K562 (cell line): ENCODE data around the gene TOX2. TPM values are rescaled to one million over a fixed set of nuclear protein-coding genes. Genes with fewer than 3 reads are reported as not detected.

ENCODE experiments used
- ATAC-seq: fragments of 200-7000 bp; cut with Tn5 transposase; 3 replicates; pipeline ENCODE4 v1.9.1; 2020; ENCODE audit warnings: moderate library complexity
- BruUV-seq: library from RNA; stranded (reverse); fragments of 400-500 nt; replicated peaks from 2 replicates; lab custom pipeline; 2021; lab: Mats Ljungman, UMichigan
- CTCF ChIA-PET: fragments of 300-600 bp; formaldehyde crosslinking; extraction: SDS; loops from one replicate; lab custom pipeline; 2021; ENCODE audit warnings: low intra/inter-chr PET ratio; lab: Yijun Ruan, JAX
- POLR2A ChIA-PET: fragments of 300-600, 350-650 bp; sonication (Branson Sonifier 250); formaldehyde crosslinking; extraction: SDS; loops from one replicate; lab custom pipeline; 2021; ENCODE audit warnings: antibody characterized with exemption, inconsistent platforms; lab: Yijun Ruan, JAX
- DNase-seq, 4 experiments: peaks; one replicate each; pipeline versions ENCODE4 v3.0.0 to v3.0.0-alpha.2; 2011 to 2018; ENCODE audit warnings: low spot score in 3 of 4, mixed read lengths in 3 of 4; ENCODE audit errors: extremely low read depth in 1 of 4
- FAIRE-seq: peaks from 2 replicates; lab custom pipeline; 2011; peaks lifted over from hg19 to GRCh38; lab: Jason Lieb, UNC
- H2AFZ ChIP-seq: 2 replicates; pipeline ENCODE4 v1.6.0; 2011; ENCODE audit warnings: low read depth, low read length, control low read depth, inconsistent platforms
- H3K27ac ChIP-seq: fragments of 200-600 bp; 3 replicates; pipeline ENCODE4 v1.8.0; 2011; ENCODE audit warnings: low read depth, mild to moderate bottlenecking, control low read depth, inconsistent platforms, low read length, moderate library complexity, mixed read lengths; ENCODE audit errors: extremely low read depth
- H3K27me3 ChIP-seq, 2 experiments: fragments of 300-600 bp in 1 of 2; 2 replicates in 1 of 2; 3 replicates in 1 of 2; pipeline versions ENCODE4 v1.6.0 to v1.8.0; 2011; ENCODE audit warnings: inconsistent platforms in 2 of 2, low read length in 2 of 2, mild to moderate bottlenecking in 1 of 2, mixed read lengths in 1 of 2, moderate library complexity in 1 of 2; ENCODE audit not compliant: control insufficient read depth in 2 of 2, insufficient read depth in 2 of 2
- H3K36me3 ChIP-seq: fragments of 300-600 bp; 3 replicates; pipeline ENCODE4 v1.8.0; 2011; ENCODE audit warnings: mild to moderate bottlenecking, low read length, inconsistent platforms; ENCODE audit not compliant: control insufficient read depth, insufficient read depth
- H3K4me1 ChIP-seq, 2 experiments: fragments of 200-600 bp in 1 of 2; replicated peaks in 1 of 2; 2 replicates in 1 of 2; 3 replicates in 1 of 2; pipeline versions ENCODE4 v1.5.1 to v1.8.0; 2011; ENCODE audit warnings: inconsistent platforms in 2 of 2, low read length in 2 of 2, mild to moderate bottlenecking in 1 of 2, mixed read lengths in 1 of 2, moderate library complexity in 1 of 2; ENCODE audit not compliant: control insufficient read depth in 2 of 2, insufficient read depth in 2 of 2
- H3K4me2 ChIP-seq: 2 replicates; pipeline ENCODE4 v1.6.1; 2011; ENCODE audit warnings: low read length, control low read depth, inconsistent platforms, mixed read lengths; ENCODE audit not compliant: insufficient read depth
- H3K4me3 ChIP-seq: fragments of 200-600 bp; sonication (generic), shearing (Covaris generic); 2 replicates; pipeline ENCODE4 v1.5.1; 2016; ENCODE audit warnings: control low read depth, inconsistent platforms
- H3K79me2 ChIP-seq: fragments of 200-600 bp; 3 replicates; pipeline ENCODE4 v1.8.0; 2011; ENCODE audit warnings: low read length, inconsistent platforms; ENCODE audit not compliant: control insufficient read depth, insufficient read depth
- H3K9ac ChIP-seq, 2 experiments: 2 replicates each; pipeline versions ENCODE4 v1.6.0 to v1.6.1; 2011; ENCODE audit warnings: low read depth in 2 of 2, low read length in 2 of 2, control low read depth in 1 of 2, inconsistent platforms in 1 of 2, mild to moderate bottlenecking in 1 of 2, mixed read lengths in 1 of 2; ENCODE audit not compliant: insufficient read depth in 1 of 2
- H3K9me1 ChIP-seq: one replicate; pipeline ENCODE4 v1.6.0; 2011; ENCODE audit warnings: inconsistent platforms, mild to moderate bottlenecking, low read length, moderate library complexity; ENCODE audit not compliant: control insufficient read depth, insufficient read depth
- H3K9me3 ChIP-seq: replicated peaks from 2 replicates; pipeline ENCODE4 v1.5.1; 2011; ENCODE audit warnings: low read depth, low read length, inconsistent platforms; ENCODE audit not compliant: control insufficient read depth, insufficient read depth
- H4K20me1 ChIP-seq: replicated peaks from 2 replicates; pipeline ENCODE4 v1.6.1; 2011; ENCODE audit warnings: low read length, inconsistent platforms, mixed read lengths; ENCODE audit not compliant: control insufficient read depth, insufficient read depth
- ATF7 ChIP-seq: fragments of 450-650 bp; IDR thresholded peaks from 2 replicates; pipeline ENCODE4 v1.7.1; 2014; ENCODE audit warnings: mild to moderate bottlenecking, moderate library complexity
- FIP1L1 ChIP-seq: fragments of 200-400 bp; formaldehyde crosslinking; IDR thresholded peaks from 2 replicates; pipeline ENCODE4 v1.6.1; 2018; ENCODE audit warnings: mild to moderate bottlenecking, low read depth, low read length; ENCODE audit not compliant: poor library complexity, severe bottlenecking
- HCFC1 ChIP-seq: IDR thresholded peaks from 2 replicates; pipeline ENCODE4 v1.6.1; 2012; ENCODE audit warnings: low read depth, low read length, improper control_type of control experiment
- KDM1A ChIP-seq, 2 experiments: fragments of 450-650 bp; IDR thresholded peaks; 2 replicates each; pipeline ENCODE4 v1.6.1; 2016; ENCODE audit warnings: mild to moderate bottlenecking in 2 of 2
- ZNF184 ChIP-seq: sonication (generic); formaldehyde crosslinking; IDR thresholded peaks from 2 replicates; pipeline ENCODE4 v1.5.0; 2020; ENCODE audit warnings: missing genetic modification reagents
- ZNF274 ChIP-seq: IDR thresholded peaks from 2 replicates; pipeline ENCODE4 v1.6.1; 2011; ENCODE audit warnings: low read depth, mild to moderate bottlenecking, low read length, moderate library complexity, borderline replicate concordance
- ZNF584 ChIP-seq: fragments of 200-800 bp; sonication (Bioruptor generic); IDR thresholded peaks from 2 replicates; pipeline ENCODE4 v1.6.1; 2016; ENCODE audit warnings: low read depth, mild to moderate bottlenecking, missing genetic modification characterization, missing compliant biosample characterization
- ZNF77 ChIP-seq: fragments of 250-450 bp; sonication (Bioruptor Pico); IDR thresholded peaks from 2 replicates; pipeline ENCODE4 v1.5.0; 2020
- WGBS: fragments of 100-300 bp; shearing (Covaris generic); methylation state at CpG from one replicate; pipeline ENCODE4 v1.1.6; 2016; ENCODE audit warnings: low coverage, mixed read lengths; ENCODE audit not compliant: insufficient coverage; ENCODE audit errors: missing lambda C conversion rate; 5-methylcytosine and 5-hydroxymethylcytosine counted together
- in situ Hi-C: fragments of 300-500 bp; cut with MboI; formaldehyde crosslinking; loops from 4 replicates; pipeline ENCODE4 v1.15.0; 2018; ENCODE audit warnings: inconsistent platforms, mixed read lengths
- intact Hi-C: fragments of 100-400 bp; cut with micrococcal nuclease; formaldehyde crosslinking; loops from 2 replicates; pipeline ENCODE4 v1.14.2; 2022
- polyA plus RNA-seq, 8 experiments: library from polyadenylated mRNA; depleted of rRNA in 4 of 8; stranded (reverse) in 5 of 8; unstranded in 3 of 8; fragments of >200 nt; fragmentation: Nextera tagmentation in 2 of 8; fragmentation: Illumina TruSeq in 1 of 8; extraction: Ambion mirVana in 2 of 8; extraction: Trizol in 1 of 8; gene quantifications; 2 replicates each; pipeline versions ENCODE4 v1.2.1 to v1.2.3, GENCODE V29; 2011 to 2014; ENCODE audit warnings: inconsistent platforms in 1 of 8, missing spikeins in 1 of 8
- total RNA-seq, 7 experiments: library from RNA; depleted of rRNA in 6 of 7; stranded (reverse); fragments of >200 nt in 6 of 7; fragmentation: Illumina TruSeq in 2 of 7; extraction: Trizol in 2 of 7; gene quantifications; 2 replicates each; pipeline versions ENCODE4 v1.2.1 to v1.2.3, GENCODE V29; 2011 to 2021; ENCODE audit warnings: low replicate concordance in 1 of 7

Gene TOX2
- total and polyA plus RNA-seq, 9 of the 15 experiments (the other 6 are each of a cell fraction or from before 2014, with no cell fraction given) = not detected

- Histone ChIP-seq H3K36me3 (no peaks in the 10 kb centered on the region), H4K20me1 (no peaks in the 10 kb centered on the region), H3K79me2 (no peaks in the 10 kb centered on the region), H3K9me1 (no peaks in the 10 kb centered on the region), H2AFZ (no peak overlapping the region), H3K4me1 (no peaks in the 10 kb centered on the region), H3K4me2 (no peak overlapping the region), H3K4me3 (no peak overlapping the region)
- in situ Hi-C loops = no loop called here
- DNase-seq = no peak
- no peak for ATAC-seq
- BruUV-seq = no TSS peak
- FAIRE-seq = no peak
- TF ChIP-seq KDM1A (IDR thresholded peaks at IDR 0.05) = no peak
- TF ChIP-seq FIP1L1 = no peak
- TF ChIP-seq, all 486 proteins: peak for 0
- Histone ChIP-seq H3K9ac (no peak overlapping the region), H3K27ac (no peak overlapping the region), H3K9me3 (no peaks in the 10 kb centered on the region), H3K27me3 (peaks cover 0 to 8% of the 10 kb centered on the region in 2 experiments; a peak in 1 of 5 replicates)
- CTCF ChIA-PET = no interaction called here
- POLR2A ChIA-PET = no interaction called here
- intact Hi-C loops = no loop called here
- 0% methylated on average over 8 of the region's 8 CpGs for WGBS
These were observed 9.8 kb upstream of the TOX2 start for GRCh38 chr20:43904827-43905177.

- no peaks in the 10 kb centered on the region for H4K20me1 ChIP-seq
- H3K4me1 ChIP-seq = no peaks in the 10 kb centered on the region
- ChIA-PET POLR2A (no interaction called here), CTCF (no interaction called here)
- H2AFZ ChIP-seq = no peak overlapping the region
- no peaks in the 10 kb centered on the region for H3K79me2 ChIP-seq
- H3K27ac ChIP-seq = no peak overlapping the region
- H3K4me2 ChIP-seq = no peak overlapping the region
- in situ Hi-C loops = no loop called here
- no TSS peak for BruUV-seq
- H3K9ac ChIP-seq = no peak overlapping the region
- no peak overlapping the region for H3K4me3 ChIP-seq
- ATAC-seq (no peak), DNase-seq (no peak), FAIRE-seq (no peak)
- H3K27me3 ChIP-seq = peaks cover 0 to 4% of the 10 kb centered on the region in 2 experiments; a peak in 1 of 5 replicates
- no peaks in the 10 kb centered on the region for H3K9me3 ChIP-seq
- WGBS = 0% methylated on average over 2 of the region's 2 CpGs
- H3K9me1 ChIP-seq = no peaks in the 10 kb centered on the region
- no peaks in the 10 kb centered on the region for H3K36me3 ChIP-seq
- intact Hi-C loops = no loop called here
- TF ChIP-seq ZNF184 (CRISPR knock-in tag) (no peak), ZNF584 (CRISPR knock-in tag) (no peak), HCFC1 (no peak), ATF7 (no peak), ZNF77 (CRISPR knock-in tag) (no peak), ZNF274 (no peak)
- TF ChIP-seq, all 486 proteins: peak for 0
These were observed 8.1 kb upstream of the TOX2 start for GRCh38 chr20:43906505-43907034.
